Mesendoderm (in vitro differentiated cells): ENCODE measurements around the gene CCDC138.
A peak's percentile ranks its signal among the peaks of the same experiment; 100 is the strongest.

Source experiments
- DNase-seq: peaks from one replicate; pipeline ENCODE4 v3.0.0; 2013
- H2AK5ac ChIP-seq: 2 replicates; pipeline ENCODE4 v1.6.1; 2013; ENCODE audit warnings: low read length, inconsistent platforms
- H2BK120ac ChIP-seq: 2 replicates; pipeline ENCODE4 v1.6.1; 2013; ENCODE audit warnings: low read depth, mild to moderate bottlenecking, low read length, moderate library complexity, mixed read lengths
- H2BK15ac ChIP-seq: replicated peaks from 2 replicates; pipeline ENCODE4 v1.6.1; 2013; ENCODE audit warnings: low read depth, mild to moderate bottlenecking, moderate library complexity
- H2BK5ac ChIP-seq: 2 replicates; pipeline ENCODE4 v1.6.1; 2013; ENCODE audit warnings: low read length, inconsistent platforms
- H3K18ac ChIP-seq: 2 replicates; pipeline ENCODE4 v1.6.1; 2013; ENCODE audit warnings: mild to moderate bottlenecking, low read length, mixed read lengths
- H3K23ac ChIP-seq: one replicate; pipeline ENCODE4 v1.6.1; 2013; ENCODE audit warnings: low read length
- H3K27ac ChIP-seq: 2 replicates; pipeline ENCODE4 v1.5.1; 2013; ENCODE audit warnings: low read depth, mild to moderate bottlenecking, inconsistent platforms, low read length, moderate library complexity
- H3K27me3 ChIP-seq: 2 replicates; pipeline ENCODE4 v1.6.1; 2013; ENCODE audit warnings: low read length, control low read depth, mild to moderate bottlenecking, inconsistent platforms; ENCODE audit not compliant: insufficient read depth, poor library complexity
- H3K36me3 ChIP-seq: 2 replicates; pipeline ENCODE4 v1.6.1; 2013; ENCODE audit warnings: low read length, inconsistent platforms; ENCODE audit not compliant: control insufficient read depth, insufficient read depth
- H3K4ac ChIP-seq: one replicate; pipeline ENCODE4 v1.6.1; 2013; ENCODE audit warnings: low read depth, mild to moderate bottlenecking, low read length, moderate library complexity
- H3K4me1 ChIP-seq: 2 replicates; pipeline ENCODE4 v1.6.1; 2013; ENCODE audit warnings: low read depth, low read length, inconsistent platforms; ENCODE audit not compliant: control insufficient read depth
- H3K4me2 ChIP-seq: 2 replicates; pipeline ENCODE4 v1.6.1; 2013; ENCODE audit warnings: low read length
- H3K4me3 ChIP-seq: 2 replicates; pipeline ENCODE4 v1.5.1; 2013; ENCODE audit warnings: mild to moderate bottlenecking, low read length
- H3K56ac ChIP-seq: one replicate; pipeline ENCODE4 v1.6.1; 2013; ENCODE audit warnings: low read length
- H3K79me1 ChIP-seq: 2 replicates; pipeline ENCODE4 v1.6.1; 2013; ENCODE audit warnings: low read length, inconsistent platforms
- H3K79me2 ChIP-seq: 2 replicates; pipeline ENCODE4 v1.6.1; 2013; ENCODE audit warnings: mild to moderate bottlenecking, low read length; ENCODE audit not compliant: control insufficient read depth, insufficient read depth
- H3K9ac ChIP-seq: 2 replicates; pipeline ENCODE4 v1.6.1; 2013; ENCODE audit warnings: low read length, inconsistent platforms
- H4K5ac ChIP-seq: one replicate; pipeline ENCODE4 v1.6.1; 2013; ENCODE audit warnings: low read length
- H4K8ac ChIP-seq: one replicate; pipeline ENCODE4 v1.6.1; 2013; ENCODE audit warnings: low read depth, mild to moderate bottlenecking, control low read depth, low read length, moderate library complexity
- WGBS: extraction: QIAGEN DNeasy Blood & Tissue Kit; methylation state at CpG from one replicate; pipeline ENCODE4 v1.1.7; 2013; ENCODE audit warnings: low lambda C conversion rate, missing lambda C conversion rate; ENCODE audit not compliant: insufficient coverage; ENCODE audit errors: extremely low coverage; 5-methylcytosine and 5-hydroxymethylcytosine counted together

The CCDC138 gene

GRCh38 chr2:108884619-108885018, 98.0 kb downstream of the CCDC138 start:
- H2BK15ac ChIP-seq: no peak overlapping the region
- H2BK120ac ChIP-seq: no peak overlapping the region
- WGBS: no CpG with 5 or more reads among the region's 6 CpGs
- H3K79me1 ChIP-seq: no peaks in the 10 kb centered on the region
- H3K56ac ChIP-seq: no peak overlapping the region
- no peak overlapping the region for H2AK5ac ChIP-seq
- no peak overlapping the region for H3K23ac ChIP-seq
- no peaks in the 10 kb centered on the region for H3K27me3 ChIP-seq
- H3K36me3 ChIP-seq: no peaks in the 10 kb centered on the region
- no peaks in the 10 kb centered on the region for H3K79me2 ChIP-seq
- no peak overlapping the region for H3K18ac ChIP-seq
- no peak overlapping the region for H4K8ac ChIP-seq
- H3K4ac ChIP-seq: no peak overlapping the region
- H3K4me2 ChIP-seq: no peak overlapping the region
- H2BK5ac ChIP-seq: no peak overlapping the region
- no peak overlapping the region for H3K9ac ChIP-seq
- H3K4me1 ChIP-seq: no peaks in the 10 kb centered on the region
- H3K4me3 ChIP-seq: no peak overlapping the region
- peak; percentile 16 for DNase-seq
- H3K27ac ChIP-seq: no peak overlapping the region
- no peak overlapping the region for H4K5ac ChIP-seq

- Histone ChIP-seq H4K5ac (no peak overlapping the region), H3K27ac (no peak overlapping the region), H3K23ac (no peak overlapping the region), H3K79me2 (no peaks in the 10 kb centered on the region), H3K56ac (no peak overlapping the region), H3K4ac (no peak overlapping the region), H3K4me2 (no peak overlapping the region), H4K8ac (no peak overlapping the region), H3K4me1 (no peaks in the 10 kb centered on the region), H3K27me3 (no peaks in the 10 kb centered on the region), H2BK5ac (no peak overlapping the region), H3K18ac (no peak overlapping the region), H3K4me3 (no peak overlapping the region), H3K79me1 (no peaks in the 10 kb centered on the region), H2AK5ac (no peak overlapping the region), H3K36me3 (no peaks in the 10 kb centered on the region), H2BK15ac (no peak overlapping the region), H2BK120ac (no peak overlapping the region), H3K9ac (no peak overlapping the region)
- DNase-seq: no peak
- no CpG with 5 or more reads among the region's 1 CpG for WGBS
Measured at GRCh38 chr2:108889907-108890306, 103.3 kb downstream of the CCDC138 start.

GRCh38 chr2:108893277-108893676, 106.7 kb downstream of the CCDC138 start:
- no peak overlapping the region for H2BK5ac ChIP-seq
- no peaks in the 10 kb centered on the region for H3K4me1 ChIP-seq
- no peaks in the 10 kb centered on the region for H3K27me3 ChIP-seq
- no peak overlapping the region for H3K4ac ChIP-seq
- H3K23ac ChIP-seq: no peak overlapping the region
- no peak overlapping the region for H3K4me2 ChIP-seq
- H3K27ac ChIP-seq: no peak overlapping the region
- no peak overlapping the region for H3K56ac ChIP-seq
- H2BK120ac ChIP-seq: no peak overlapping the region
- WGBS: no CpG with 5 or more reads among the region's 1 CpG
- no peaks in the 10 kb centered on the region for H3K36me3 ChIP-seq
- no peaks in the 10 kb centered on the region for H3K79me2 ChIP-seq
- no peak overlapping the region for H2BK15ac ChIP-seq
- no peak overlapping the region for H3K4me3 ChIP-seq
- no peak overlapping the region for H4K5ac ChIP-seq
- H3K18ac ChIP-seq: no peak overlapping the region
- no peak overlapping the region for H2AK5ac ChIP-seq
- no peaks in the 10 kb centered on the region for H3K79me1 ChIP-seq
- no peak overlapping the region for H4K8ac ChIP-seq
- no peak for DNase-seq
- H3K9ac ChIP-seq: no peak overlapping the region

- H4K8ac ChIP-seq: no peak overlapping the region
- H3K79me2 ChIP-seq: no peaks in the 10 kb centered on the region
- H3K9ac ChIP-seq: no peak overlapping the region
- no CpG with 5 or more reads among the region's 3 CpGs for WGBS
- no peaks in the 10 kb centered on the region for H3K27me3 ChIP-seq
- H2BK5ac ChIP-seq: no peak overlapping the region
- no peak overlapping the region for H3K23ac ChIP-seq
- H4K5ac ChIP-seq: no peak overlapping the region
- no peak for DNase-seq
- no peak overlapping the region for H2BK120ac ChIP-seq
- no peak overlapping the region for H2AK5ac ChIP-seq
- no peak overlapping the region for H3K27ac ChIP-seq
- H3K4me2 ChIP-seq: no peak overlapping the region
- H3K56ac ChIP-seq: no peak overlapping the region
- H3K36me3 ChIP-seq: no peaks in the 10 kb centered on the region
- H2BK15ac ChIP-seq: no peak overlapping the region
- no peak overlapping the region for H3K4me3 ChIP-seq
- H3K4ac ChIP-seq: no peak overlapping the region
- no peaks in the 10 kb centered on the region for H3K79me1 ChIP-seq
- no peaks in the 10 kb centered on the region for H3K4me1 ChIP-seq
- H3K18ac ChIP-seq: no peak overlapping the region
Measured at GRCh38 chr2:108894766-108895165, 108.2 kb downstream of the CCDC138 start.

- no peak overlapping the region for H2BK15ac ChIP-seq
Measured at GRCh38 chr2:108895188-108895587, 108.6 kb downstream of the CCDC138 start.

GRCh38 chr2:108896741-108897140, 110.2 kb downstream of the CCDC138 start:
- Histone ChIP-seq H3K56ac (no peak overlapping the region), H3K27me3 (no peaks in the 10 kb centered on the region), H3K79me2 (no peaks in the 10 kb centered on the region), H3K4me3 (no peak overlapping the region), H3K4me2 (no peak overlapping the region), H3K4me1 (no peaks in the 10 kb centered on the region), H2BK5ac (no peak overlapping the region), H4K5ac (no peak overlapping the region), H3K9ac (no peak overlapping the region), H3K4ac (no peak overlapping the region), H3K79me1 (no peaks in the 10 kb centered on the region), H3K23ac (no peak overlapping the region), H3K27ac (no peak overlapping the region), H2BK15ac (no peak overlapping the region), H4K8ac (no peak overlapping the region), H3K36me3 (no peaks in the 10 kb centered on the region), H2BK120ac (no peak overlapping the region), H2AK5ac (no peak overlapping the region), H3K18ac (no peak overlapping the region)
- no CpG with 5 or more reads among the region's 13 CpGs for WGBS
- no peak for DNase-seq

More at GRCh38 chr2:108895188-108895587, 108.6 kb downstream of the CCDC138 start:
- H3K27ac ChIP-seq: no peak overlapping the region
- H3K4me1 ChIP-seq: no peaks in the 10 kb centered on the region
- no peak overlapping the region for H2BK5ac ChIP-seq
- no peak overlapping the region for H3K9ac ChIP-seq
- H3K27me3 ChIP-seq: no peaks in the 10 kb centered on the region
- no peak overlapping the region for H4K5ac ChIP-seq
- H3K79me2 ChIP-seq: no peaks in the 10 kb centered on the region
- no peak overlapping the region for H2AK5ac ChIP-seq
- no peak for DNase-seq
- no peak overlapping the region for H2BK120ac ChIP-seq
- no peak overlapping the region for H3K56ac ChIP-seq
- H3K23ac ChIP-seq: no peak overlapping the region
- H4K8ac ChIP-seq: no peak overlapping the region
- WGBS: no CpG with 5 or more reads among the region's 2 CpGs
- no peaks in the 10 kb centered on the region for H3K79me1 ChIP-seq
- no peaks in the 10 kb centered on the region for H3K36me3 ChIP-seq
- no peak overlapping the region for H3K4ac ChIP-seq
- no peak overlapping the region for H3K4me3 ChIP-seq
- no peak overlapping the region for H3K4me2 ChIP-seq
- H3K18ac ChIP-seq: no peak overlapping the region
